ENCODE results near the gene SLC35C1. TPM values are rescaled to one million over a fixed set of nuclear protein-coding genes. Genes with fewer than 3 reads are reported as not detected.

Gene SLC35C1
- total and polyA plus RNA-seq, 2 of the 13 experiments (the other 11 are each of a cell fraction or from before 2014, with no cell fraction given) = 2.9 to 7.0 TPM

GRCh38 chr11:45855308-45855707 lies 50.4 kb downstream of the SLC35C1 start (continued):
- no peak for TF ChIP-seq BCL3 (CRISPR knock-in tag; IDR thresholded peaks at IDR 0.05)
- TF ChIP-seq GATAD1 (CRISPR knock-in tag; IDR thresholded peaks at IDR 0.05) = no peak
- TF ChIP-seq ZNF407 (CRISPR knock-in tag; IDR thresholded peaks at IDR 0.05; ENCODE audit: not compliant biosample characterization) = no peak
- no peak for TF ChIP-seq FOXK1 (CRISPR knock-in tag; IDR thresholded peaks at IDR 0.05; ENCODE audit: borderline replicate concordance, low read depth)
- no peak for TF ChIP-seq ZNF781 (CRISPR knock-in tag; IDR thresholded peaks at IDR 0.05; ENCODE audit: borderline replicate concordance, not compliant biosample characterization)
- no peak for TF ChIP-seq PLRG1 (conservative IDR thresholded peaks at IDR 0.05)
- TF ChIP-seq ZKSCAN5 (CRISPR knock-in tag; IDR thresholded peaks at IDR 0.05) = no peak
- no peak for TF ChIP-seq ZNF441 (CRISPR knock-in tag; IDR thresholded peaks at IDR 0.05; ENCODE audit: borderline replicate concordance)
- no peak for TF ChIP-seq ZBTB3 (CRISPR knock-in tag; IDR thresholded peaks at IDR 0.05; ENCODE audit: borderline replicate concordance, low read depth)
- no peak for TF ChIP-seq ETV6 (CRISPR knock-in tag; conservative IDR thresholded peaks at IDR 0.05)
- no peak for TF ChIP-seq HBP1 (CRISPR knock-in tag; IDR thresholded peaks at IDR 0.05; ENCODE audit: low read depth)

Data from HepG2 (cell line).